K562 (cell line): Measurements from ENCODE around the gene FSTL4. TPM values are rescaled to one million over a fixed set of nuclear protein-coding genes. Genes with fewer than 3 reads are reported as not detected.

Experiments used
- ATAC-seq: fragments of 200-7000 bp; cut with Tn5 transposase; 3 replicates; pipeline ENCODE4 v1.9.1; 2020; ENCODE audit warnings: moderate library complexity
- BruUV-seq: library from RNA; stranded (reverse); fragments of 400-500 nt; replicated peaks from 2 replicates; lab custom pipeline; 2021; lab: Mats Ljungman, UMichigan
- CTCF ChIA-PET: fragments of 300-600 bp; formaldehyde crosslinking; extraction: SDS; loops from one replicate; lab custom pipeline; 2021; ENCODE audit warnings: low intra/inter-chr PET ratio; lab: Yijun Ruan, JAX
- POLR2A ChIA-PET: fragments of 300-600, 350-650 bp; sonication (Branson Sonifier 250); formaldehyde crosslinking; extraction: SDS; loops from one replicate; lab custom pipeline; 2021; ENCODE audit warnings: antibody characterized with exemption, inconsistent platforms; lab: Yijun Ruan, JAX
- DNase-seq, 4 experiments: peaks; one replicate each; pipeline versions ENCODE4 v3.0.0 to v3.0.0-alpha.2; 2011 to 2018; ENCODE audit warnings: low spot score in 3 of 4, mixed read lengths in 3 of 4; ENCODE audit errors: extremely low read depth in 1 of 4
- FAIRE-seq: peaks from 2 replicates; lab custom pipeline; 2011; peaks lifted over from hg19 to GRCh38; lab: Jason Lieb, UNC
- H2AFZ ChIP-seq: 2 replicates; pipeline ENCODE4 v1.6.0; 2011; ENCODE audit warnings: low read depth, low read length, control low read depth, inconsistent platforms
- H3K27ac ChIP-seq: fragments of 200-600 bp; 3 replicates; pipeline ENCODE4 v1.8.0; 2011; ENCODE audit warnings: low read depth, mild to moderate bottlenecking, control low read depth, inconsistent platforms, low read length, moderate library complexity, mixed read lengths; ENCODE audit errors: extremely low read depth
- H3K27me3 ChIP-seq, 2 experiments: fragments of 300-600 bp in 1 of 2; 2 replicates in 1 of 2; 3 replicates in 1 of 2; pipeline versions ENCODE4 v1.6.0 to v1.8.0; 2011; ENCODE audit warnings: inconsistent platforms in 2 of 2, low read length in 2 of 2, mild to moderate bottlenecking in 1 of 2, mixed read lengths in 1 of 2, moderate library complexity in 1 of 2; ENCODE audit not compliant: control insufficient read depth in 2 of 2, insufficient read depth in 2 of 2
- H3K36me3 ChIP-seq: fragments of 300-600 bp; 3 replicates; pipeline ENCODE4 v1.8.0; 2011; ENCODE audit warnings: mild to moderate bottlenecking, low read length, inconsistent platforms; ENCODE audit not compliant: control insufficient read depth, insufficient read depth
- H3K4me1 ChIP-seq, 2 experiments: fragments of 200-600 bp in 1 of 2; replicated peaks in 1 of 2; 2 replicates in 1 of 2; 3 replicates in 1 of 2; pipeline versions ENCODE4 v1.5.1 to v1.8.0; 2011; ENCODE audit warnings: inconsistent platforms in 2 of 2, low read length in 2 of 2, mild to moderate bottlenecking in 1 of 2, mixed read lengths in 1 of 2, moderate library complexity in 1 of 2; ENCODE audit not compliant: control insufficient read depth in 2 of 2, insufficient read depth in 2 of 2
- H3K4me2 ChIP-seq: 2 replicates; pipeline ENCODE4 v1.6.1; 2011; ENCODE audit warnings: low read length, control low read depth, inconsistent platforms, mixed read lengths; ENCODE audit not compliant: insufficient read depth
- H3K4me3 ChIP-seq: fragments of 200-600 bp; sonication (generic), shearing (Covaris generic); 2 replicates; pipeline ENCODE4 v1.5.1; 2016; ENCODE audit warnings: control low read depth, inconsistent platforms
- H3K79me2 ChIP-seq: fragments of 200-600 bp; 3 replicates; pipeline ENCODE4 v1.8.0; 2011; ENCODE audit warnings: low read length, inconsistent platforms; ENCODE audit not compliant: control insufficient read depth, insufficient read depth
- H3K9ac ChIP-seq, 2 experiments: 2 replicates each; pipeline versions ENCODE4 v1.6.0 to v1.6.1; 2011; ENCODE audit warnings: low read depth in 2 of 2, low read length in 2 of 2, control low read depth in 1 of 2, inconsistent platforms in 1 of 2, mild to moderate bottlenecking in 1 of 2, mixed read lengths in 1 of 2; ENCODE audit not compliant: insufficient read depth in 1 of 2
- H3K9me1 ChIP-seq: one replicate; pipeline ENCODE4 v1.6.0; 2011; ENCODE audit warnings: inconsistent platforms, mild to moderate bottlenecking, low read length, moderate library complexity; ENCODE audit not compliant: control insufficient read depth, insufficient read depth
- H3K9me3 ChIP-seq: replicated peaks from 2 replicates; pipeline ENCODE4 v1.5.1; 2011; ENCODE audit warnings: low read depth, low read length, inconsistent platforms; ENCODE audit not compliant: control insufficient read depth, insufficient read depth
- H4K20me1 ChIP-seq: replicated peaks from 2 replicates; pipeline ENCODE4 v1.6.1; 2011; ENCODE audit warnings: low read length, inconsistent platforms, mixed read lengths; ENCODE audit not compliant: control insufficient read depth, insufficient read depth
- BRF2 ChIP-seq: IDR thresholded peaks from 3 replicates; pipeline ENCODE4 v1.6.1; 2011; ENCODE audit warnings: borderline replicate concordance, mild to moderate bottlenecking; ENCODE audit not compliant: insufficient read length, insufficient read depth
- CBFA2T3 ChIP-seq: fragments of 450-650 bp; IDR thresholded peaks from 2 replicates; pipeline ENCODE4 v1.6.1; 2017
- MEF2D ChIP-seq: conservative IDR thresholded peaks from 2 replicates; pipeline ENCODE4 v1.6.1; 2016; ENCODE audit warnings: low read depth, missing genetic modification characterization, missing compliant biosample characterization
- PPARD ChIP-seq: fragments of 250-450 bp; sonication (Bioruptor Pico); IDR thresholded peaks from 2 replicates; pipeline ENCODE4 v1.8.0; 2022; ENCODE audit warnings: inconsistent platforms, mild to moderate bottlenecking, moderate library complexity
- SRSF1 ChIP-seq: fragments of 200-400 bp; formaldehyde crosslinking; IDR thresholded peaks from 2 replicates; pipeline ENCODE4 v1.6.1; 2017; ENCODE audit warnings: mild to moderate bottlenecking, low read depth, low read length, moderate library complexity
- TARDBP ChIP-seq: fragments of 450-650 bp; IDR thresholded peaks from 2 replicates; pipeline ENCODE4 v1.6.1; 2016
- ZNF143 ChIP-seq: sonication (generic); formaldehyde crosslinking; IDR thresholded peaks from 2 replicates; pipeline ENCODE4 v1.9.0; 2022; ENCODE audit warnings: mild to moderate bottlenecking, missing genetic modification reagents
- ZNF398 ChIP-seq: fragments of 250-450 bp; sonication (Bioruptor Pico); IDR thresholded peaks from 2 replicates; pipeline ENCODE4 v1.8.0; 2021; ENCODE audit warnings: moderate library complexity, mild to moderate bottlenecking, inconsistent platforms
- ZNF584 ChIP-seq: fragments of 200-800 bp; sonication (Bioruptor generic); IDR thresholded peaks from 2 replicates; pipeline ENCODE4 v1.6.1; 2016; ENCODE audit warnings: low read depth, mild to moderate bottlenecking, missing genetic modification characterization, missing compliant biosample characterization
- WGBS: fragments of 100-300 bp; shearing (Covaris generic); methylation state at CpG from one replicate; pipeline ENCODE4 v1.1.6; 2016; ENCODE audit warnings: low coverage, mixed read lengths; ENCODE audit not compliant: insufficient coverage; ENCODE audit errors: missing lambda C conversion rate; 5-methylcytosine and 5-hydroxymethylcytosine counted together
- in situ Hi-C: fragments of 300-500 bp; cut with MboI; formaldehyde crosslinking; loops from 4 replicates; pipeline ENCODE4 v1.15.0; 2018; ENCODE audit warnings: inconsistent platforms, mixed read lengths
- intact Hi-C: fragments of 100-400 bp; cut with micrococcal nuclease; formaldehyde crosslinking; loops from 2 replicates; pipeline ENCODE4 v1.14.2; 2022
- polyA plus RNA-seq, 8 experiments: library from polyadenylated mRNA; depleted of rRNA in 4 of 8; stranded (reverse) in 5 of 8; unstranded in 3 of 8; fragments of >200 nt; fragmentation: Nextera tagmentation in 2 of 8; fragmentation: Illumina TruSeq in 1 of 8; extraction: Ambion mirVana in 2 of 8; extraction: Trizol in 1 of 8; gene quantifications; 2 replicates each; pipeline versions ENCODE4 v1.2.1 to v1.2.3, GENCODE V29; 2011 to 2014; ENCODE audit warnings: inconsistent platforms in 1 of 8, missing spikeins in 1 of 8
- total RNA-seq, 7 experiments: library from RNA; depleted of rRNA in 6 of 7; stranded (reverse); fragments of >200 nt in 6 of 7; fragmentation: Illumina TruSeq in 2 of 7; extraction: Trizol in 2 of 7; gene quantifications; 2 replicates each; pipeline versions ENCODE4 v1.2.1 to v1.2.3, GENCODE V29; 2011 to 2021; ENCODE audit warnings: low replicate concordance in 1 of 7

FSTL4 gene
- total and polyA plus RNA-seq, 9 of the 15 experiments (the other 6 are each of a cell fraction or from before 2014, with no cell fraction given), result 0.08 to 0.18 (median 0.10) TPM; not detected in 5

GRCh38 chr5:133381571-133382365 is 230.6 kb downstream of the FSTL4 start:
- WGBS, result 1% methylated on average over 14 of the region's 14 CpGs

More at GRCh38 chr5:133381571-133382365, 230.6 kb downstream of the FSTL4 start:
- Histone ChIP-seq H3K4me1 (no peaks in the 10 kb centered on the region), H3K9ac (no peak overlapping the region), H3K27ac (no peak overlapping the region), H3K4me2 (no peak overlapping the region), H3K9me3 (no peaks in the 10 kb centered on the region), H3K27me3 (peaks cover 9 to 38% of the 10 kb centered on the region in 2 experiments; a peak in 4 of 5 replicates), H3K79me2 (no peaks in the 10 kb centered on the region), H3K4me3 (no peak overlapping the region), H3K36me3 (no peaks in the 10 kb centered on the region), H2AFZ (no peak overlapping the region), H4K20me1 (no peaks in the 10 kb centered on the region), H3K9me1 (no peaks in the 10 kb centered on the region)
- POLR2A ChIA-PET, result no interaction called here
- intact Hi-C loops, result no loop called here
- no peak for DNase-seq
- in situ Hi-C loops, result no loop called here
- TF ChIP-seq ZNF143 (CRISPR knock-in tag) (no peak), ZNF398 (no peak), ZNF584 (CRISPR knock-in tag) (no peak), MEF2D (no peak), PPARD (CRISPR knock-in tag) (no peak), BRF2 (no peak), CBFA2T3 (no peak), TARDBP (no peak), SRSF1 (no peak)
- ATAC-seq, result no peak
- no TSS peak for BruUV-seq
- no peak for FAIRE-seq
- CTCF ChIA-PET, result no interaction called here
